AG04449 (cell line): ENCODE results near the gene SLIT1.

Source experiments
- CTCF ChIA-PET: fragments of 350-600 bp; formaldehyde crosslinking; extraction: SDS; loops from one replicate; lab custom pipeline; 2021; ENCODE audit warnings: antibody characterized with exemption; lab: Yijun Ruan, JAX
- POLR2A ChIA-PET: fragments of 400-600, 350-600 bp; formaldehyde crosslinking; extraction: SDS; loops from one replicate; lab custom pipeline; 2020; ENCODE audit warnings: antibody characterized with exemption, inconsistent platforms; lab: Yijun Ruan, JAX
- DNase-seq: peaks from one replicate; pipeline ENCODE4 v3.0.0-alpha.2; 2010; ENCODE audit warnings: low read depth, low spot score
- H3K4me3 ChIP-seq: 2 replicates; pipeline ENCODE4 v1.5.1; 2011; ENCODE audit warnings: low read depth, mild to moderate bottlenecking, control low read depth, low read length
- CTCF ChIP-seq: IDR thresholded peaks from one replicate; pipeline ENCODE4 v1.5.1; 2011; ENCODE audit warnings: mild to moderate bottlenecking, moderate library complexity, low read length, control low read depth, inconsistent platforms; ENCODE audit not compliant: insufficient read depth; ENCODE audit errors: missing control alignments

SLIT1 gene

GRCh38 chr10:97056003-97056630, 129.6 kb downstream of the SLIT1 start:
- CTCF ChIA-PET, result interaction anchor here (1.4 to 7.1 kb wide), 3 partner anchors 17 to 179 kb away, joined by 5 to 51 read pairs (median 17); no protein-coding TSS in a partner anchor
- no peak for TF ChIP-seq CTCF
- DNase-seq, result no peak
- H3K4me3 ChIP-seq, result no peak overlapping the region
- POLR2A ChIA-PET, result no interaction called here

- ChIA-PET CTCF (interaction anchor here (0.7 to 1.9 kb wide), 5 partner anchors 14 to 28 kb away, joined by 3 to 7 read pairs (median 6); no protein-coding TSS in a partner anchor), POLR2A (no interaction called here)
- no peak for TF ChIP-seq CTCF
- no peak overlapping the region for H3K4me3 ChIP-seq
- no peak for DNase-seq
Measured at GRCh38 chr10:97053276-97053675, 132.5 kb downstream of the SLIT1 start.

GRCh38 chr10:97050956-97051496, 134.7 kb downstream of the SLIT1 start:
- TF ChIP-seq CTCF, result no peak
- POLR2A ChIA-PET, result no interaction called here
- no peak overlapping the region for H3K4me3 ChIP-seq
- DNase-seq, result no peak
- CTCF ChIA-PET, result interaction anchor here (1.0 to 1.7 kb wide), 3 partner anchors 14 to 162 kb away, joined by 3 to 10 read pairs (median 5); no protein-coding TSS in a partner anchor

- no peak for TF ChIP-seq CTCF
- ChIA-PET POLR2A (no interaction called here), CTCF (interaction anchor here (1.0 to 1.7 kb wide), 3 partner anchors 13 to 163 kb away, joined by 3 to 10 read pairs (median 5); no protein-coding TSS in a partner anchor)
- no peak overlapping the region for H3K4me3 ChIP-seq
- no peak for DNase-seq
Measured at GRCh38 chr10:97050205-97050745, 135.5 kb downstream of the SLIT1 start.

- DNase-seq, result no peak
- H3K4me3 ChIP-seq, result no peak overlapping the region
- no peak for TF ChIP-seq CTCF
- ChIA-PET CTCF (interaction anchor here (1.5 to 4.9 kb wide), 3 partner anchors 12 to 23 kb away, joined by 5 to 45 read pairs (median 10); no protein-coding TSS in a partner anchor), POLR2A (no interaction called here)
Measured at GRCh38 chr10:97049670-97050069, 136.1 kb downstream of the SLIT1 start.
